B cell (primary cell): ENCODE results near the gene PACSIN2. TPM values are rescaled to one million over a fixed set of nuclear protein-coding genes. Genes with fewer than 3 reads are reported as not detected.

ENCODE experiments used
- ATAC-seq: fragments of 200-7000 bp; cut with Tn5 transposase; one replicate; pipeline ENCODE4 v1.10.0; 2021; ENCODE audit warnings: low read depth, mild to moderate bottlenecking, moderate number of reproducible peaks, moderate library complexity
- CTCF ChIA-PET: fragments of 350-600 bp; sonication (Branson Sonifier 250); formaldehyde crosslinking; loops from one replicate; lab custom pipeline; 2021; ENCODE audit warnings: antibody characterized with exemption, inconsistent platforms; lab: Charles Lee
- POLR2A ChIA-PET: fragments of 350-600 bp; sonication (Branson Sonifier 250); formaldehyde crosslinking; loops from one replicate; lab custom pipeline; 2021; ENCODE audit warnings: antibody characterized with exemption; lab: Charles Lee
- DNase-seq: peaks from one replicate; pipeline ENCODE4 v3.0.0; 2013
- H2AFZ ChIP-seq: 2 replicates; pipeline ENCODE4 v1.6.1; 2012; ENCODE audit warnings: mild to moderate bottlenecking, low read depth, low read length; ENCODE audit not compliant: insufficient read depth, poor library complexity, severe bottlenecking
- H3K27ac ChIP-seq, 2 donors: 1 replicate in 1 of 2; 2 replicates in 1 of 2; pipeline ENCODE4 v1.5.1; 2012 to 2013; ENCODE audit warnings: low read length in 2 of 2, mild to moderate bottlenecking in 2 of 2, moderate library complexity in 1 of 2
- H3K27me3 ChIP-seq, 4 experiments: fragments of 200-600 bp in 1 of 4; sonication (generic) in 1 of 4; replicated peaks in 1 of 4; 1 replicate in 2 of 4; 2 replicates in 2 of 4; pipeline versions ENCODE4 v1.6.1 to v1.7.0; 2013 to 2016; ENCODE audit warnings: low read length in 3 of 4, mild to moderate bottlenecking in 2 of 4, mixed read lengths in 1 of 4, moderate library complexity in 1 of 4; ENCODE audit not compliant: insufficient read depth in 4 of 4, control insufficient read depth in 3 of 4; ENCODE audit errors: control extremely low read depth in 1 of 4
- H3K36me3 ChIP-seq, 2 experiments: replicated peaks in 1 of 2; 1 replicate in 1 of 2; 2 replicates in 1 of 2; pipeline versions ENCODE4 v1.6.1 to v1.7.1; 2013; ENCODE audit warnings: low read length in 1 of 2; ENCODE audit not compliant: insufficient read depth in 2 of 2, control insufficient read depth in 1 of 2; ENCODE audit errors: control extremely low read depth in 1 of 2, extremely low read depth in 1 of 2
- H3K4me1 ChIP-seq, 2 donors: fragments of 200-600 bp in 1 of 2; sonication (generic) in 1 of 2; 1 replicate in 1 of 2; 2 replicates in 1 of 2; pipeline versions ENCODE4 v1.5.1 to v1.6.1; 2013 to 2017; ENCODE audit warnings: low read length in 2 of 2; ENCODE audit not compliant: control insufficient read depth in 2 of 2, insufficient read depth in 2 of 2
- H3K4me2 ChIP-seq: replicated peaks from 2 replicates; pipeline ENCODE3; 2012; ENCODE audit warnings: mild to moderate bottlenecking, low read depth, low read length; ENCODE audit not compliant: poor library complexity, severe bottlenecking
- H3K4me3 ChIP-seq, 5 experiments: fragments of 200-600 bp in 1 of 5; sonication (generic) in 1 of 5; 1 replicate in 3 of 5; 2 replicates in 2 of 5; pipeline versions ENCODE4 v1.5.1 to v1.7.0; 2011 to 2016; ENCODE audit warnings: low read length in 4 of 5, mild to moderate bottlenecking in 4 of 5, low read depth in 2 of 5, control low read depth in 1 of 5, moderate library complexity in 1 of 5; ENCODE audit not compliant: insufficient read depth in 1 of 5; ENCODE audit errors: control extremely low read depth in 1 of 5, extremely low read depth in 1 of 5
- H3K79me2 ChIP-seq: fragments of 200-600 bp; sonication (generic); one replicate; pipeline ENCODE4 v1.6.0; 2016; ENCODE audit warnings: low read length; ENCODE audit not compliant: control insufficient read depth, insufficient read depth
- H3K9ac ChIP-seq: fragments of 200-600 bp; sonication (generic); 2 replicates; pipeline ENCODE4 v1.6.1; 2017; ENCODE audit warnings: mild to moderate bottlenecking, low read length, moderate library complexity
- H3K9me3 ChIP-seq, 3 donors: one replicate each; pipeline versions ENCODE4 v1.6.1 to v1.7.1; 2013; ENCODE audit warnings: low read length in 2 of 3; ENCODE audit not compliant: control insufficient read depth in 2 of 3, insufficient read depth in 1 of 3; ENCODE audit errors: control extremely low read depth in 1 of 3
- H4K20me1 ChIP-seq: 2 replicates; pipeline ENCODE4 v1.6.0; 2012; ENCODE audit warnings: mild to moderate bottlenecking, low read length; ENCODE audit not compliant: insufficient read depth, control insufficient read depth, poor library complexity, severe bottlenecking
- H3K27ac Mint-ChIP-seq: one replicate; pipeline ENCODE4 v1.8.0; 2021; ENCODE audit warnings: mixed read lengths
- H3K27me3 Mint-ChIP-seq: one replicate; pipeline ENCODE4 v1.8.0; 2021; ENCODE audit warnings: mixed read lengths
- H3K4me1 Mint-ChIP-seq: one replicate; pipeline ENCODE4 v1.8.0; 2021; ENCODE audit warnings: mixed read lengths
- H3K4me3 Mint-ChIP-seq: one replicate; pipeline ENCODE4 v1.8.0; 2021; ENCODE audit warnings: mixed read lengths
- H3K9me3 Mint-ChIP-seq: one replicate; pipeline ENCODE4 v1.8.0; 2022; ENCODE audit warnings: mixed read lengths; ENCODE audit not compliant: insufficient read depth
- CTCF ChIP-seq: fragments of 200-600 bp; IDR thresholded peaks from one replicate; pipeline ENCODE4 v1.8.0; 2022; ENCODE audit warnings: antibody characterized with exemption, mild to moderate bottlenecking
- EZH2 ChIP-seq: IDR thresholded peaks from 2 replicates; pipeline ENCODE4 v1.6.1; 2012; ENCODE audit warnings: borderline replicate concordance, low read depth, mild to moderate bottlenecking, moderate library complexity, low read length; ENCODE audit not compliant: insufficient read depth, poor library complexity, severe bottlenecking
- WGBS: methylation state at CpG from one replicate; pipeline ENCODE4 v1.1.5; 2013; ENCODE audit warnings: missing lambda C conversion rate; ENCODE audit not compliant: insufficient coverage; 5-methylcytosine and 5-hydroxymethylcytosine counted together
- intact Hi-C: fragments of 100-400 bp; cut with micrococcal nuclease; formaldehyde crosslinking; loops from one replicate; pipeline ENCODE4 v1.10.0; 2022
- polyA plus RNA-seq: library from polyadenylated mRNA; depleted of rRNA; stranded (reverse); fragments of >200 nt; gene quantifications from 2 replicates; pipeline ENCODE4 v1.2.3, GENCODE V29; 2012
- total RNA-seq, 2 donors: library from RNA; stranded (reverse); fragments of 120-200 nt in 1 of 2; gene quantifications; 1 replicate in 1 of 2; 2 replicates in 1 of 2; pipeline versions ENCODE4 v1.2.3 to v1.2.4, GENCODE V29; 2013 to 2022

PACSIN2 gene
- total and polyA plus RNA-seq, 2 donors (not counting 1 experiment from before 2014, with no cell fraction given), result 26.9 to 59.3 TPM

- H3K9me3 Mint-ChIP-seq, result no peaks in the 10 kb centered on the region
- H3K4me3 Mint-ChIP-seq, result peak overlapping the region; percentile 40
- peak overlapping the region; percentile 3 to 23 for H3K27ac ChIP-seq
- intact Hi-C loops, result no loop called here
- H3K4me2 ChIP-seq, result peak overlapping the region; percentile 55
- no peak for TF ChIP-seq CTCF
- TF ChIP-seq EZH2, result no peak
- H2AFZ ChIP-seq, result no peak overlapping the region
- POLR2A ChIA-PET, result interaction anchor here (0.5 to 0.9 kb wide), 4 partner anchors 9 to 162 kb away, joined by 3 to 6 read pairs (median 3); no protein-coding TSS in a partner anchor
- peaks cover 41 to 58% of the 10 kb centered on the region in 2 donors for H3K4me1 ChIP-seq
- H3K79me2 ChIP-seq, result peaks cover 98% of the 10 kb centered on the region
- peaks cover 86% of the 10 kb centered on the region for H4K20me1 ChIP-seq
- peaks cover 0 to 8% (median 0%) of the 10 kb centered on the region in 3 donors for H3K9me3 ChIP-seq
- no peaks in the 10 kb centered on the region for H3K27me3 Mint-ChIP-seq
- WGBS, result 22% methylated on average over 2 of the region's 3 CpGs
- peaks cover 80% of the 10 kb centered on the region for H3K4me1 Mint-ChIP-seq
- H3K36me3 ChIP-seq, result no peaks in the 10 kb centered on the region
- no peaks in the 10 kb centered on the region for H3K27me3 ChIP-seq
- CTCF ChIA-PET, result interaction anchor here (1.0 to 1.4 kb wide), 2 partner anchors 13 to 134 kb away, joined by 4 to 5 read pairs; no protein-coding TSS in a partner anchor
- peak overlapping the region; percentile 78 for H3K27ac Mint-ChIP-seq
- DNase-seq, result peak; percentile 40
- ATAC-seq, result peak; percentile 33
- no peak overlapping the region for H3K4me3 ChIP-seq
- H3K9ac ChIP-seq, result peak overlapping the region; percentile 8
These were observed 13.4 kb downstream of the PACSIN2 start for GRCh38 chr22:43001271-43002201.
